ENCODE data around the gene MTMR4.
"Not testable (repeated sequence)": the region's sequence is repeated elsewhere in the genome, so short reads cannot be mapped to it uniquely, and the experiment has no call there.

The MTMR4 gene

DNA sequence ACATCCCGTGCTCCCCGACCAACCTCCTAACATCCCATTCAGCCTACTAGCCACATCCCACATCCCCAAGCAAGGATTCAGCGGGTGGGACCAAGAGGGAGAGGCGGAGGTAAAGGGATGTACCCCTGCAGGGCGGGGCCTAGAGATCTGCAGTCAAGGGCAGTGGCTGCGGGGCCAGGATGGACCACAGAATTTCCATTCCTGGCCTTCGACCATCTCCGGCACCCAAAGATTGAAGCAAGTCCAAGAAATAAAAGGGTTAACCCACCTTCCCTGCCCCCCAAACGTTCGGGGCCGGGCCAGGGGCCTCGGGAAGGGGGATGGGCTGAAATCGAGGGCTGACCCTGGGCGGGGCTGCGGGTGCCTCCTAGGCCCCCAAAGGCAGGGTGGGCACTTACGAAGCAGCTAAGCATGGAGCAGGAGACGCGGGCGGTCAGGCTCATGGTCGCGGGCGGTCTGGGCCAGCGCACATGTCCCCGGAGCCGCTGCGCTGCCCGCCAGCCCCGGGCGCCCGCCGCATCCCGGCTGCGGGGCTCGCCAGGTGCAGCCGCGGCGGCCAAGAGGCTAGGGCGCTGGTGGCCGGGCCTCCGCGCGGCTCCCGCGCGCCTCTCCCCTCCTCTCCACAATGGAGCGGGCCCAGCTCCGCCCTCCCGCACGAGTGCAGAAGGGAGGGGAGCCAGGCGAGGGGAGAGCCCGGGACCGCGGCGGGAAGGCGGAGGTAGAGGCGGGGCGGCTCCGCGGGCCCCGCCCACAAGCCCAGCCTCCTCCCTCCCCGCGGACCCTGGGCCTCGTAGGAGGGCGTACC is at the start of gene MTMR4:
Gene MTMR4, minus strand, starts transcription at position 674 of the 805 bp plus-strand sequence. Its CDS starts 231 bp downstream, at position 443.
- DNase-seq (ENCODE audit: low read depth in 2 of 2), result peak; percentile 33 to 68

DNA sequence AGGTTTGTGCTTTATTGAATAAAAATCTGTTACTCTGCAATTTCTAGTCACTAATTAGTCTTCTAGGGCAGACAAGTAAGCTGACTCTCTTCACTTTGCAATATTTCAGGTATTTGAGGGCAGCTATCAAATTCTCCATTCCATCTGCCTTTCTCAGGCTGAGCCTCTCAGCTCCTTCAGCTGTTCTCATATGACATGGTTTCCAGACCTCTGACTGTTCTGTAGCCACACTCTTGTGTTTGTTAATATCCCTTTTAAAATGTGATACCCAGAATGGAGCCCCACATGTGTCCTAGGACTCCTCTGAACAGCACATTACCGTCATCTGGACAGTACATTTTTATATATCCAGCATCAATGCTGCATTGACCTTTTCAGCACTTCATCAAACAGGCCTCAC is 46.1 kb upstream of the MTMR4 start:
- DNase-seq (ENCODE audit: low read depth in 2 of 2), result no peak

DNA sequence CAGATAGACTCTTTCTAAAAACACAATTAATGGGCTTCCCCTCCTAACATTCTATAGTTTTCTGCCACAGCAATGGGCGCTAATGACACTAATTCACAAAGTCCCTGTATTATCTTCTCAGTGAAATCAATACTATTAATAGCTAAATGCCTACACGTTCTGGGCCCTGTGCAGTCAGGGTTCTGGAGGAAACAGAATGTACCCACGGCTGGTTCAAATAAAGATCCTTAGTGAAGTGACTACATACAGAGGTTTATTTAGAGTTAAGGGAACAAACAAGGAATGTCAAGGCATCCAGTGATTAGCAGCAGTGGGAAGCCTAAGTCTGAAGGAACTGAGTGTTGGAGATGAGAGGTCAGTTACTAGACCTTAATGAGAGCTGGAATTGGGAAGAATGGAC is 43.5 kb upstream of the MTMR4 start:
- DNase-seq (ENCODE audit: low read depth in 2 of 2), result no peak

DNA sequence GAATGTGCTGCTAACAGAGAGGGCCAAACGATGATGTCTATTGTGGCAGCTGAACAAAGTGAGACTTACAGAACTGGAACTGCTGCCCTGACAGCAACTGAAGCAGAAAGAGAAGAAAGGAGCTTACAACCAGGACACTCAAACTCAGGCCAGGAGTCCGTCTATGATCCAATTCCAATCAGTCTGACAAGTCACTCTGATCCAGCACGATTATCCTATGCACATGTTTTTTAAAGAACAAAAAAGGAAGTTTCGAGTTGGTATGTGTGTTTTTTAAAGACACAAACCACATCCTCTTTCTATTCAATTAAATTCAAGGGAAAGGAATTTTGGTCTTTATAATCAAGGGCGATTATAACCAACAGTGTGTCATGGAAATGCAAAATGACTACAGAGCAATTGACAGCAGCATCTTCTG is 42.4 kb upstream of the MTMR4 start:
- no peak for DNase-seq (ENCODE audit: low read depth in 2 of 2)

DNA sequence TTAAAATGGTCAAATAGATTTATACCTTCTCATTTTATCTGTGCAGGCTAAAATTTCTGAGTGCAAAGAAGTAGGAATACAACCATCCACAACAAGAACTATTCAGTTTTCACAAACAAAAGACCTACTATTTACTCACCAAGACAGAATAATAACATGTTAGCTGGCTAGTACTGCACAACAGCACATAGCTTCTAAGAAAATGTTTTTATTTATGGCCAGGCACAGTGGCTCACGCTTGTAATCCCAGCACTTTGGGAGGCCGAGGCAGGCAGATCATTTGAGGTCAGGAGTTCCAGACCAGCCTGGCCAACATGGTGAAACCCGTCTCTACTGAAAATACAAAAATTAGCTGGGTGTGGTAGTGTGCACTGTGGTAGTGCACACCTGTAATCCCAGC is 40.7 kb upstream of the MTMR4 start:
- not testable (repeated sequence) for DNase-seq (ENCODE audit: low read depth in 2 of 2)

DNA sequence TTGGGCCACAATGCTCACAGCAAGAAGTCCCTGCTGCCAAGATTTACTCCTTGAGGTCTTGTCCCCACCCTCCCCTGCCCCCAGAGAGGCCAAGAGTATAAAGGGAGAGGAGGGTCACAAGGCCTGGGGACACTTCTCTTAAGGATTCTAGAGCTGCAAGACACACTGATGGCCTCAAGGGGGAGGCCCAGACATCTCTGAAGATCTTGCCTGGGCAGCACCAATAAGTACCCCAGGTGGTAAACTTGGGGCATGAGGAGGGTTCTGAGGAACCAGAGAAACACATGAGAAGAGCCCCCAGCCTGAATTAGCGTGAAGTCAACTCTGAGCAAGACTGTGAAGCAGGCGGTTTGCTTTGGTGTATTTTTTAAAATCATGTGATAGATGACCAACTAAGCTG is 26.8 kb upstream of the MTMR4 start:
- DNase-seq (ENCODE audit: low read depth in 2 of 2), result no peak

DNA sequence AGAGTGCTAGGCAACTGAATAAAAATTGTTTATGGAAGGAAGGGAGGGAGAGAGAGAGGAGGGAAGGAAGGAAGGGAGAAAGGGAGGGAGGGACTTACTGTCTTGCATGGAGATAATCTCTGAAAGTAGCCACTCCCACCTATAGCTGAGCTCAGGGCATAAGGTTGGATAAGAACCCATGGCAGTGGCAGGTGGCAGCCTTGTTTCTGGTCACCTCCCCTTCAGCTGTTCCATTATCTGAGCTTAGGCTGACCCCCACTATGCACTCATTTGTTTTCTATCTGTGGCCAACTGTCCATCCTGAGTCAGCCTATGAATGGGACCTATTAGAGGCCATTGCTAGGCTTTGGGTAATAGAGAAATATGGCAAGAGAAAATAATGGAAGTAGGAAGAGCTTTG is 25.3 kb upstream of the MTMR4 start:
- no peak for DNase-seq (ENCODE audit: low read depth in 2 of 2)

DNA sequence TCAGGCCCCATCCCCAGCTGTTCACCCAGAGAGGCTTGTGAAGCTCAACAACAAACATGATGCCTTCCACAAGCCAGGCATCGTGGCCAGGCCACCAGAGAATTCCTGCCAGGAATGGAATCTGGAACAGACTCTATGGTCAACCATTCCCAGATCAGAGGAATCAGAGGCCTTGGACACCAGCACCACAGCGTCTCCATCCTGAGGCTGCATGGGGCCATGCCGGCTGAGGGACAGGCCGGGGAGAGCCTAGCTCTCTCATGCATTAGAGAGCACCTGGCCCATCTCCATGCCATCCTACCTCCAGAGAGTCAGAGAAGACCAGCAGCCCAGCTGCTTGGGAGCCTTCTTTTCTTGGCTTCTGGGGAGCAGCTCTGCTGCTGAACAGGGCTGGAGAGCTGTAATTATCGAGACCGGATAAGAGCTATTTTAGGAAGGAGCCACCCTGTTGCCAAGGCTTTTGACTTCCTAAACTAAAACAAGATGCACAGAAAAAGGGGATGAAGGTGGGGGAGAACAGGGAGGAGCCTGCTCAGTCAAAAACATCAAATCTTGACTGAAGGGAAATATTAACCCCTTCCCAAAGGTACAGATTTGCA is 24.5 kb upstream of the MTMR4 start:
- DNase-seq (ENCODE audit: low read depth in 2 of 2), result no peak

DNA sequence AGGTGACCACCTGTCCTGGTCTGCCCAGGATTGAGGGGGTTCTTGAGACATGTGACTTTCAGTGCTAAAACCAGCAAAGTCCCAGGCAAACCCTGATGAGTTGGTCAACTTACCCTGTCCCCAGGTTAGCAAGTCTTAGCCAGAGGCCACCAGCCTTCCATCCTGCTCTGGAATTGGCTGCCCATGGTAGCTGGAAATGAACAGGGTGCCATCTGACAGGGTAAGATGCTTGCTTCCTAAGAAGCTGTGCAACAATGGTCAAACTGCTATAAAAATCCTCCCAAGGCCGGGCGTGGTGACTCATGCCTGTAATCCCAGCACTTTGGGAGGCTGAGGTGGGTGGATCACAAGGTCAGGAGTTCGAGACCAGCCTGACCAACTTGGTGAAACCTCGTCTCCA is 22.8 kb upstream of the MTMR4 start:
- DNase-seq (ENCODE audit: low read depth in 2 of 2), result no peak

DNA sequence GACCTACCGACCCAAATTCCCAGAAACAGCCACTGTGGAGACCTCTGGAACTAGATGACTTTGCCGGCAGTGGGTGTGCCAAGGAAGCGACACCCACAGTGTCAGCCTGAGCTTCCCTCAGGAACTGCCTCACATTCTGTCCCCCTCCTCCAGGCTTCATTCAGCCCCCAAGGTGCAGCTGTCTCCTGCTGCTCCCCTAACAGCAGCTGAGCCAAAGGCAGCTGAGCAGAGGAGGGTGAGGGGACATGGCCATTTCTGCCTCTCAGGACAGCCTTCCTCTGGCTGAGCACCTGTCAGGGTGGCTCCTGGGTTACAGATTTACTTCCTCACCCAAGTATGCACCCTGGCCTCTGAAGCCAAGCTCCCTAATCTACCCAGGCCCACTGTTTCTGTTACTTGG is 22.1 kb upstream of the MTMR4 start:
- no peak for DNase-seq (ENCODE audit: low read depth in 2 of 2)

DNA sequence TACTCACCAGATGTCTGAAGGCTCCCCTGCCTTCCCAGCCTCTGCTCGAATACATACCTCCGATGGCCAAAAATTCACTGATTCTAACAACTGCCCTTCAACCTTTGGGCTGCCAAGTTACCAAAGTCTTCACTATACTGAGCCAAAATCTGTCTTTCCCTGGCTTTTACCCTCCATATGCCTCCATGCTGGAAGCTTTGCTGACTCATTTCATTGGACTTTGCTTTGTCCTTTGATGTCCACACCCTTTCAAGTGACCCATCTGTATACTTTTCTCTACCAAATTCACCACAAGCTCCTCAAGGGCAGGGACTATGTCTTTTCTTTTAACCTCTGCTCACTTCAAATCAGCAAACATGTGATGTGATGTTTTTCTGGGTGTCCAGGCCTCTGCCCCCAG is 21.0 kb upstream of the MTMR4 start:
- DNase-seq (ENCODE audit: low read depth in 2 of 2), result no peak

DNA sequence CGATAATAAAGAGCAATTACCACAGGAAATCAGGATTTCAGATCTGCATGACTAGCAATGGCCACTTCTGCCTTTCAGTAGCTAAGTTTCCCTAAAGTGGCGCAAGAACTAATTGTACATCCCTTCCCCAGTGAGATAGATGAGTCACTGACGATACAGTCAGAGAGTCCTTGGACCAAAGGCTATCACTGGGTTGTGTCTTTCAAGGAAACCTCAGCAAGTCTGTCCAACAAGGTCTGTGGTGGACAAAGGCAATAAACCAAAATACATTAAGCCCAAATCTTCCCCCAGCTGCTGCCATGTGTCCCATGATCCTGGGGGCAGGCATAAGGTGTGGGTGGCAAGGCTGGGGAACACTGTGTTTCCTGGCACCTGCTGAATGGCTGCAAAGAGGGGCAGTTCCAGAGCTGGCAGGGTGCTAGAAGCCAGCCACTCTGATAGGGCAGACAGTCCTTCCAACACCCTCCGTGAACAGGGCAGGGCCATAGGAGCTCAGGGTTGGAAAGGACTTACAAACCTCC is 20.5 kb upstream of the MTMR4 start:
- no peak for DNase-seq (ENCODE audit: low read depth in 2 of 2)

DNA sequence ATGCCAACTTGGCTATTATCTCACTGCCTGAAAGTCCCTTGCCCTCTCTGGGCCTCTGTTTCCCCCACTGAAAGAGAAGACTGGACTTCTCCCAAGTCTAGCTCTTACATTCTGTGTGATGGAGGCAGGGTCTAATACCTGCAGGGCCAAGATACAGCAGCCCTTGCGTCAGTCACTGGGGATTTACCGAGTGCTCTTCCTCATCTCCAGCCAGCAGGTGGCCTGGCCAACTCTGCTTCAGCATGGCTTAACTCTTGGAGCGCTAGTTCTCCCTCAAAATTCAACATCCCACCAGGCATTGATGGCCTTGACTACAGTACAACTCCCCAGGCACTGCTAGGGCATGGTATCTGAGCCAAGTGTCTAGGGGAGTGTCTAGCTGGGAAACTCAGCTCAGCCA is 19.9 kb upstream of the MTMR4 start:
- DNase-seq (ENCODE audit: low read depth in 2 of 2), result no peak

DNA sequence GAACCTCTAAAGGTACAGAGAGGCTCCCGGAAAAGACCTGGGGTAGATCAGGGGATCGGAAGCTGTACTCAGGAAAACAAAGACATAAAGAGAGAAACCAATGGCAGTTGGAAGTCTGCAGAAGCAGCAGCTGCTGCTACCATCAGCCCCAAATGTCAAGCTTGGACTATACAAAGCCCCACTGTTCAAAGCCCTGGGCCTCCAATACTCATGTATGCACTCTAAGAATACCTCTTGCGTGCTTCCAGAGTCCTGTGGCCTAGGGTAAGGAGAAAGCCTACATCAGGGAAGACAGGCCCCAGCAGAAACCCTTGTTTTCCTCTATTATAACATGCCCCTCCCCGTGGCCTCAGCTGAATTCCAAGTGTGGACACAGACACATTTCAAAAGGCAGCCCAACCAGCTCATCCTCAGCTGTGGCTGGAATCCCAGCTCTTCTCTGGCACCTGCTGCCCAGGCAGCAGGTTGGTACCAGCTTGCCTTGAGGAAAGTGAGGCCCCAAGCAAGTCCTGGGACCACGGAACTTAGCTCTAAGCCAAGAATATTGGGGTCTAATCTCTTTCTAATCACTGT is 19.3 kb upstream of the MTMR4 start:
- no peak for DNase-seq (ENCODE audit: low read depth in 2 of 2)

DNA sequence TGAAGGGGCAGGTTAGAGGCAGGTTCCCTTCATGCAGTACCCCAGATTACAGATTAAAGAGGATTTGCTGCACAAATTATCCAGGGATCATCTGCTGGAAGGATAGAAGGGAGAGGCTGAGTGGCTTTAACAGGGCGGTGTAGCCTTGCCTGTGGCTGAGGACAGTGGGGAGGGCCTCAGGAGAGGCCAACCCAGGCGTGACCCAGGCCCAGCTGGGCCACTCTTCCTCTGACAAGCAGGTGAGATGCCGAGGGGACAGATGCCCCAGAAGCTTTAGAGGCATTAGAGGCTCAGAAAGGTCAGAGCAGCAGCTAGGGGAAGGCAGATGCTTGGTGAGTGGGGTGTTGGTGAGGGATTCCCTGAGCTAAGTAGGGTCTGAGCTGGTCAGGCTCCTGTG is 18.1 kb upstream of the MTMR4 start:
- no peak for DNase-seq (ENCODE audit: low read depth in 2 of 2)

DNA sequence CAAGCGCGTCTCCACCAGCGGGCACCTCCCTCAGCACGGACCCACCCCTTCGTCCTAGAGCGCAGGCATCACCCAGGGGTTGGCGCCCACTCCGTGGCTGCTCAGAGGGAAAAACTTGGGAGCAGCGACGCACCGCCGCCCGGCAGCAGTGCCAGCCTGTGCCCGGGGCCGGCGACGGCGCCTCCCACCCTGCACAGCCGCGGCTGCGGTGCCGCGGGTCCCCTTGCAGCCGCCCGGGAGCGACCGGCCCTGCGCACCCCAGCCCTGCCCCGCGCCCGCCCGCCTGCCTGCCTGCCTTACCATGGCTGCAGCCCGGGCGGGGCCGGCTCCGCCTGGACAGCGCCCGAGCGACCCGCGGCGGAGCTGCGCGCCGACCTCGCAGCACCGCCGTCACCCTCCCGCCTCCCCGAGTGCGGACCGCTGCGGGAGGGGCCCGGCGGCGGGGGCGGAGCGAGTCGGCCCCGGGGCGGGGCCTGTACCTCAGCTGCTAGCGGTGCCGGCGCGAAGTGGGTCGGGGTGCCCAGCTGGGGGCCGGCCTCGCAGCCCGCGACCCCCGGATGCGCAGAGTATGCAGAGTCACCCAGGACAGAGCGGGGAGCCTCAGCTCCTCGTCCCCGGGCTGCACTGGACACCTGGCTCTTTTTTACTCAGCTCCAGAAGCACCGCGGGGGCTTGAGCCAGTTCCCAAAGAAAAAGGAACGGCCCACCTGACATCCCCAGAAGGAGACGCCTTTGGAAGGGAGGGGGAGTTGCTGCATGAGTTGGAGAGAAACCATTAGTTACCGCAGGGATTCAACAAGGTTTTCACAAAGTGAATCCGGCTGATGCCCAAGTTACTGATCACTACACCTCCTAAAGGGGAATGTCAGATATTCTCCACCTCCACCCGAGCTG is 17.5 kb upstream of the MTMR4 start:
- peak in 1 of 2 donors; percentile 60 for DNase-seq (ENCODE audit: low read depth in 2 of 2)

DNA sequence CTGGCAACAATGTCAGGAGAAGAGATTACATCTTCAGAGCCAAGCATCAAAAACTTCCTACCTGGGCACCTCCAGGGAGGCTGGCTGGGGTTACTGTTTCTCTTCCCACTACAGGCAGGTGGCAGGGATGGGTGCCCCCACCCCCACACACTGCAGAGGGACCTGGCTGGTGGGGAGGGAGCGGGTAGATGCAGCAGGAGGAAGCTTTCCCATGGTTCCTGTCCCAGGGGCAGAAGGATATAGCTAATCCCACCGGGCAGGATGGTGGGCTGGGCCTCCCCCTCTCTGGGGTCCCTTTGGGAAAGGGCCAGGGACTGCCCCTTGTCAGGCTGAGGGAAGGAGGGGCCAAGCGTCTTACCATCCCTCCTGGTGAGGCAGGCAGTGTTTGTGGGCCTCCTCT is 16.7 kb upstream of the MTMR4 start:
- DNase-seq (ENCODE audit: low read depth in 2 of 2), result no peak

DNA sequence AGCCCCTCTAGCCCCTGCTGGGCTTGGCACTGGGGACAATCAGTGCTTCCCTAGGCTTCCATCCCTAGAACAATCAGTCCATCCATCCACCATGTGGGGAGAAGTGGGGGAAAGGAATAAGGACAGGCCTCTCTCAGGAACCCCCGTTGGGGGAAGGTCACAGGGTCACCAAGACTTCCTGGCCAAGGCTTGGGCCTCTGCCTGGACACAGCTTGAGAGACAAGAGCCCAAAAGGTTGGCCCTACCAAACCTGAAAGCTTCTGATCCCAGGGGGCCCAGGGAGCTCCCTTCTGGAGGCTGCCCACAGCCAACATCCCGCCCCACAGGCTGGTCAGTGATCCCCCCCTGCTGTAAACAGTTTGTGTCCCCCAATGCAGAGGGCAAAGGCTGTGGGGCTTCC is 16.2 kb upstream of the MTMR4 start:
- DNase-seq (ENCODE audit: low read depth in 2 of 2), result no peak

DNA sequence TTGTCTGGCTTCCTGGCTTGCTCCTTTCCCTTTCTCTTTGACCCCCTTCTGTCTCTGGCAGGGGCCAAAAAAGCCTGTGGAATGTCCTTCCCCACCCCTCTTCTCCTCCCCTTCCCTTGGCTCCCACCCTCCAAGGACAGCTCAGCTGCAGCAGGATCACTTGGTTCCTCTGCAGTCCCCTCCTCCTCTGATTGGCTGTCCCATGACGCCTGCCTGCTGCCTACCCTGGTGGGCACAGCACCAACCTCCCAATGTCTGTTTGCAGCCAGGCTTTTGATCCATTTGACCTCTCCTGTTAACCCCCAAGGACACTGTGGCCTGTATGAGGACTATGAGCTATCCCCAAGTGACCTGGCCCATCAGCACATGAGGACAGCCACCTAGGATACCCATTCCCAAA is 14.8 kb upstream of the MTMR4 start:
- no peak for DNase-seq (ENCODE audit: low read depth in 2 of 2)

DNA sequence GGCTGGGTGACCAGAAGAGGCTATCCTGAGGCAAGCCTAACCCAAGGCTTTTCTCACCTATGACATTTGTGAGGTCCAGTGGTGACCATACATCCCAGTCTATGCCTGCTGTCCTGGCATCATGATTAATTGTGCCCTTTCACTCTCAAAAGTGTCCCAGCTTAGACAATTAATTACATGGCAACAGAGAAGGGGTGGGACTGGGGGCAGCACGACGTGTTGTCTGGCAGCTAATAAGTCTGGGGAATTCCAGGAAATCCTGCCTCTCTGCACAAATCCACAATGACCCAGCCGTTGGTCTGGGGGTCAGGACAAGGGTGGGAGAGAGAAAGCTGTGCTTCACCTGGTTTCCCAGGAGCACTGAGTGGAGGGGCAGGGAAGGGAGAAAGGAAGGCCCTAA is 14.0 kb upstream of the MTMR4 start:
- DNase-seq (ENCODE audit: low read depth in 2 of 2), result no peak

DNA sequence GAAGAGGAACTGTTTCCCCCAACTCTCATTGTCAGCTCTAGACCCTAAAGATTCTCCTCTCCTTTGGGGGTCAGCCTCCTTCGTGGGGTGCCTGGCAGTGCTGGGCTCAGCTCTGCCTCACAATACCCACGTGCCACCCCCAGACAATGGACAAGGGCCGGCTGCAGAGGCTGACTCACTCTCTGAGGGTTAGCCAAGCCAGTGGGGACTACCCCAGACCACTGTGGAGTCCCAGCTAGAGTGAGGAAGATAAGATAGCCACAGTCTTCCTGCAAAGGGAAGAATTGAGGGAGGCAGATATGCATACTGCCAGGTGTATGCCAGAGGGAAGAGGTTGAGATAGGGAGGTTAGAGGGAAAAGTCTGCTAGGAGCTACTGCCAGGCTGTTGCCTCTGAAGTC is 13.5 kb upstream of the MTMR4 start:
- no peak for DNase-seq (ENCODE audit: low read depth in 2 of 2)

DNA sequence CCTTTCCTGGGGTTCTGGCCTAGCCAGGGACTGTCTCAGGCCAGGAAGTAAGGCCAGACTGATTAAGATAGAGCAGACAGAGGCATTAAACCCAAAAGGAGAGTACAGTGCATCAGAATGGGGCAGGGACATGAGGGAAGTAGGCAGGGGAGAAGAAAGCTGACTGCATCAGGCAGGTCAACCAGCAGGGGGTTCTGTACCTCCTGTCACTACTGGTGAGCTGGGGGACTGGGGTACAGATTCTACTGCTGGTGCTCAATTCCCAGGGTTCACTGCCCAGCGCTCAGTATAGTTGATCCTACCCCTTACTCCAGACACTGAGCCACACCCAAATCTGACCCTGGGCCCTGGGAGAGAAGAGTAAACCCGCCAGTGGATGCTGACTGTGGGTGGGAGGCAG is 12.9 kb upstream of the MTMR4 start:
- no peak for DNase-seq (ENCODE audit: low read depth in 2 of 2)
